ENCODE measurements around the gene C9orf153. TPM values are rescaled to one million over a fixed set of nuclear protein-coding genes. Genes with fewer than 3 reads are reported as not detected.
"Not testable (repeated sequence)": the region's sequence is repeated elsewhere in the genome, so short reads cannot be mapped to it uniquely, and the experiment has no call there.

Gene C9orf153
- total and polyA plus RNA-seq, 2 donors (not counting 1 experiment from before 2014, with no cell fraction given) = 0.67 TPM; not detected in 1

DNA sequence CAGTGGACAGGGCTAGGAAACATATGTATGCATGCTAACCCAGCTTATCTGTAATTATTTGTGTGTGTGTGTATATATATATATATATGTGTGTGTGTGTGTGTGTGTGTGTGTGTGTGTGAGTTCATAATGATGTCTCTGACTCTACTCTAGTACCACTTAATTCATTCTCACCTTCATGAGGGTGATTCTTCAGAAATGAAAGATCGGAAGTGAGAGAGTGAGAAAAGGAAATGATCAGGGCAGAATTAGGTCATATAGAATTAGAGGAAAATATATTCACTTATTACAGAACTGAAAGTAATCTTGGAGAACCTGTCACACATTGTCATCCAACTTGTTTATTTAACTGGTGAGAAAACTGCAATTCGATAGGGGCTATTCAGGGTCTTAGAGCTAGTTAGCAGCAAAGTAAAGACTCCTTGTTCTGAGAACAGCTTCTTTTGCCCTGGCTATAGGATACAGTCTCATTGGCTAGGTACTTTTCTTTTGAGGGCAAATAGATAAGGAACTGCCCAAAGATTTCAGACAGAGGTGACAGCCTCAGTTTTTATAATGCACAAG, 58.8 kb downstream of the C9orf153 start:
- Histone ChIP-seq H3K4me2 (replicated peaks; ENCODE audit: low read depth, low read length, poor library complexity, severe bottlenecking) (no peak overlapping the region), H3K79me2 (ENCODE audit: control insufficient read depth, insufficient read depth, low read length) (no peaks in the 10 kb centered on the region), H3K9ac (ENCODE audit: low read length) (no peak overlapping the region), H3K27me3 (replicated peaks in 1 of 4; ENCODE audit: control extremely low read depth in 1 of 4, control insufficient read depth in 3 of 4, insufficient read depth in 4 of 4, low read length in 3 of 4) (no peaks in the 10 kb centered on the region), H3K4me1 (ENCODE audit: control insufficient read depth in 2 of 2, insufficient read depth in 2 of 2, low read length in 2 of 2) (no peaks in the 10 kb centered on the region), H2AFZ (ENCODE audit: insufficient read depth, low read depth, low read length, poor library complexity, severe bottlenecking) (no peak overlapping the region), H3K27ac (ENCODE audit: low read length in 2 of 2) (no peak overlapping the region), H3K9me3 (ENCODE audit: control extremely low read depth in 1 of 3, control insufficient read depth in 2 of 3, insufficient read depth in 1 of 3, low read length in 2 of 3) (no peaks in the 10 kb centered on the region), H3K4me3 (ENCODE audit: control extremely low read depth in 1 of 5, extremely low read depth in 1 of 5, insufficient read depth in 1 of 5, low read depth in 2 of 5, low read length in 4 of 5) (no peak overlapping the region), H4K20me1 (ENCODE audit: control insufficient read depth, insufficient read depth, low read length, poor library complexity, severe bottlenecking) (no peaks in the 10 kb centered on the region), H3K36me3 (replicated peaks in 1 of 2; ENCODE audit: control extremely low read depth in 1 of 2, control insufficient read depth in 1 of 2, extremely low read depth in 1 of 2, insufficient read depth in 2 of 2, low read length in 1 of 2) (no peaks in the 10 kb centered on the region)
- POLR2A ChIA-PET = no interaction called here
- intact Hi-C loops (cut with micrococcal nuclease) = no loop called here
- DNase-seq (no peak), ATAC-seq (ENCODE audit: low read depth) (no peak)
- Mint-ChIP-seq H3K27ac (no peak overlapping the region), H3K4me3 (no peak overlapping the region), H3K27me3 (peaks cover 46% of the 10 kb centered on the region), H3K4me1 (no peaks in the 10 kb centered on the region), H3K9me3 (ENCODE audit: insufficient read depth) (no peaks in the 10 kb centered on the region)
- CTCF ChIA-PET = interaction anchor here (1.0 to 2.3 kb wide), 3 partner anchors 9 to 12 kb away, joined by 3 to 8 read pairs (median 3); no protein-coding TSS in a partner anchor
- WGBS (ENCODE audit: insufficient coverage) = 83% methylated on average over 1 of the region's 2 CpGs
- TF ChIP-seq, protein P1, sequence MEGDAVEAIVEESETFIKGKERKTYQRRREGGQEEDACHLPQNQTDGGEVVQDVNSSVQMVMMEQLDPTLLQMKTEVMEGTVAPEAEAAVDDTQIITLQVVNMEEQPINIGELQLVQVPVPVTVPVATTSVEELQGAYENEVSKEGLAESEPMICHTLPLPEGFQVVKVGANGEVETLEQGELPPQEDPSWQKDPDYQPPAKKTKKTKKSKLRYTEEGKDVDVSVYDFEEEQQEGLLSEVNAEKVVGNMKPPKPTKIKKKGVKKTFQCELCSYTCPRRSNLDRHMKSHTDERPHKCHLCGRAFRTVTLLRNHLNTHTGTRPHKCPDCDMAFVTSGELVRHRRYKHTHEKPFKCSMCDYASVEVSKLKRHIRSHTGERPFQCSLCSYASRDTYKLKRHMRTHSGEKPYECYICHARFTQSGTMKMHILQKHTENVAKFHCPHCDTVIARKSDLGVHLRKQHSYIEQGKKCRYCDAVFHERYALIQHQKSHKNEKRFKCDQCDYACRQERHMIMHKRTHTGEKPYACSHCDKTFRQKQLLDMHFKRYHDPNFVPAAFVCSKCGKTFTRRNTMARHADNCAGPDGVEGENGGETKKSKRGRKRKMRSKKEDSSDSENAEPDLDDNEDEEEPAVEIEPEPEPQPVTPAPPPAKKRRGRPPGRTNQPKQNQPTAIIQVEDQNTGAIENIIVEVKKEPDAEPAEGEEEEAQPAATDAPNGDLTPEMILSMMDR (IDR thresholded peaks at IDR 0.05) = no peak
- no peak for TF ChIP-seq EZH2 (IDR thresholded peaks at IDR 0.05; ENCODE audit: borderline replicate concordance, insufficient read depth, low read depth, low read length, poor library complexity, severe bottlenecking)

DNA sequence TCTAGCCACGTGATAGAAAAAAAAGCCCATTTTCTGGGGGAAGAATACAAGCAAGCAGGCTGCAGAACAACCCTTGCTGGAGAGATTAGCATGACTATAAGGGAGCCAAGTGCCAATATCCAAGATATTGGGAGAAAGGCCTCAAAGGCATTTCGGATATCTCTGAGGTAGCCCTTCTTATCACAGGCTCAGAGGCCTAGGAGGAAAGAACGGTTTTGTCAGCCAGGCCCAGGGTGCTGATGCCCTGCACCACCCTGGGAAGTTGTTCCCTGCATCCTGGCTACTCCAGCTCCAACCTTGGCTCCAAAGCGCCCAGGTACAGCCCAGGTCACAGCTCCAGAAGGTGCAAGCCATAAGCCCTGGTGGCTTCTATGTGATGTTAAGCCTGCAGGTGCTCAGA, 66.4 kb downstream of the C9orf153 start:
- ChIA-PET CTCF (no interaction called here), POLR2A (no interaction called here)
- WGBS (ENCODE audit: insufficient coverage) = 78% methylated on average over 4 of the region's 4 CpGs

DNA sequence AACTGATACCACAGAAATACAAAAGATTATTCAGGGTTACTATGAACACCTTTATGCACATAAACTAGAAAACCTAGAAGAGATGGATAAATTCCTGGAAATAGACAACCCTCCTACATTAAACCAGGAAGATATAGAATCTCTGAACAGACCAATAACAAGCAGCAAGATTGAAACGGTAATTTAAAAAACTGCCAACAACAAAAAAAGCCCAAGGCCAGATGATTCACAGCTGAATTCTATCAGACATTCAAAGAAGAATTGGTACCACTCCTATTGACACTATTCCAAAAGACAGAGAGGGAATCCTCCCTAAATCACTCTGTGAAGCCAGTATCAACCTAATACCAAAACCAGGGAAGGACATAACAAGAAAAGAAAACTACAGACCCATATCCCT, 68.8 kb downstream of the C9orf153 start:
- H3K4me3 Mint-ChIP-seq; intact Hi-C loops (cut with micrococcal nuclease); ATAC-seq (ENCODE audit: low read depth): not testable (repeated sequence)

More for the DNA sequence above, 66.4 kb downstream of the C9orf153 start:
- Histone ChIP-seq H3K79me2 (ENCODE audit: control insufficient read depth, insufficient read depth, low read length) (no peaks in the 10 kb centered on the region), H3K4me1 (ENCODE audit: control insufficient read depth in 2 of 2, insufficient read depth in 2 of 2, low read length in 2 of 2) (no peaks in the 10 kb centered on the region), H4K20me1 (ENCODE audit: control insufficient read depth, insufficient read depth, low read length, poor library complexity, severe bottlenecking) (no peaks in the 10 kb centered on the region), H3K27me3 (replicated peaks in 1 of 4; ENCODE audit: control extremely low read depth in 1 of 4, control insufficient read depth in 3 of 4, insufficient read depth in 4 of 4, low read length in 3 of 4) (no peaks in the 10 kb centered on the region), H3K36me3 (replicated peaks in 1 of 2; ENCODE audit: control extremely low read depth in 1 of 2, control insufficient read depth in 1 of 2, extremely low read depth in 1 of 2, insufficient read depth in 2 of 2, low read length in 1 of 2) (no peaks in the 10 kb centered on the region), H3K27ac (ENCODE audit: low read length in 2 of 2) (no peak overlapping the region), H2AFZ (ENCODE audit: insufficient read depth, low read depth, low read length, poor library complexity, severe bottlenecking) (no peak overlapping the region), H3K4me3 (ENCODE audit: control extremely low read depth in 1 of 5, extremely low read depth in 1 of 5, insufficient read depth in 1 of 5, low read depth in 2 of 5, low read length in 4 of 5) (no peak overlapping the region), H3K9me3 (ENCODE audit: control extremely low read depth in 1 of 3, control insufficient read depth in 2 of 3, insufficient read depth in 1 of 3, low read length in 2 of 3) (peaks cover 0 to 16% (median 12%) of the 10 kb centered on the region in 3 donors), H3K9ac (ENCODE audit: low read length) (no peak overlapping the region), H3K4me2 (replicated peaks; ENCODE audit: low read depth, low read length, poor library complexity, severe bottlenecking) (no peak overlapping the region)
- ATAC-seq (ENCODE audit: low read depth) (no peak), DNase-seq (no peak)
- no peak overlapping the region for H3K27ac Mint-ChIP-seq
- H3K4me3 Mint-ChIP-seq = no peak overlapping the region
- intact Hi-C loops (cut with micrococcal nuclease) = no loop called here
- peaks cover 26% of the 10 kb centered on the region for H3K27me3 Mint-ChIP-seq
- peaks cover 16% of the 10 kb centered on the region for H3K9me3 Mint-ChIP-seq (ENCODE audit: insufficient read depth)
- no peak for TF ChIP-seq EZH2 (IDR thresholded peaks at IDR 0.05; ENCODE audit: borderline replicate concordance, insufficient read depth, low read depth, low read length, poor library complexity, severe bottlenecking)
- TF ChIP-seq, protein P1 (IDR thresholded peaks at IDR 0.05) = no peak
- H3K4me1 Mint-ChIP-seq = no peaks in the 10 kb centered on the region

More for the DNA sequence above, 68.8 kb downstream of the C9orf153 start:
- H2AFZ ChIP-seq (ENCODE audit: insufficient read depth, low read depth, low read length, poor library complexity, severe bottlenecking); H4K20me1 ChIP-seq (ENCODE audit: control insufficient read depth, insufficient read depth, low read length, poor library complexity, severe bottlenecking); DNase-seq; H3K4me3 ChIP-seq (ENCODE audit: control extremely low read depth in 1 of 5, extremely low read depth in 1 of 5, insufficient read depth in 1 of 5, low read depth in 2 of 5, low read length in 4 of 5); H3K9ac ChIP-seq (ENCODE audit: low read length); H3K4me1 ChIP-seq (ENCODE audit: control insufficient read depth in 2 of 2, insufficient read depth in 2 of 2, low read length in 2 of 2); H3K27ac ChIP-seq (ENCODE audit: low read length in 2 of 2); H3K36me3 ChIP-seq (replicated peaks in 1 of 2; ENCODE audit: control extremely low read depth in 1 of 2, control insufficient read depth in 1 of 2, extremely low read depth in 1 of 2, insufficient read depth in 2 of 2, low read length in 1 of 2); H3K4me2 ChIP-seq (replicated peaks; ENCODE audit: low read depth, low read length, poor library complexity, severe bottlenecking); H3K4me1 Mint-ChIP-seq; H3K27me3 ChIP-seq (replicated peaks in 1 of 4; ENCODE audit: control extremely low read depth in 1 of 4, control insufficient read depth in 3 of 4, insufficient read depth in 4 of 4, low read length in 3 of 4); H3K79me2 ChIP-seq (ENCODE audit: control insufficient read depth, insufficient read depth, low read length); POLR2A ChIA-PET; H3K27ac Mint-ChIP-seq: not testable (repeated sequence)
- CTCF ChIA-PET = interaction anchor here (1.2 kb wide), 1 partner anchor 12 kb away, joined by 3 read pairs; no protein-coding TSS in a partner anchor
- peaks cover 0 to 16% (median 12%) of the 10 kb centered on the region in 3 donors for H3K9me3 ChIP-seq (ENCODE audit: control extremely low read depth in 1 of 3, control insufficient read depth in 2 of 3, insufficient read depth in 1 of 3, low read length in 2 of 3)
- peaks cover 16% of the 10 kb centered on the region for H3K9me3 Mint-ChIP-seq (ENCODE audit: insufficient read depth)
- H3K27me3 Mint-ChIP-seq = peaks cover 11% of the 10 kb centered on the region
- 100% methylated on average over 1 of the region's 1 CpG for WGBS (ENCODE audit: insufficient coverage)
